ENCODE results near the gene ACAD8. TPM values are rescaled to one million over a fixed set of nuclear protein-coding genes. Genes with fewer than 3 reads are reported as not detected.
"Not testable (repeated sequence)": the region's sequence is repeated elsewhere in the genome, so short reads cannot be mapped to it uniquely, and the experiment has no call there.

Gene ACAD8
- total RNA-seq, 4 donors from 2014 or later: 26.0 to 35.1 (median 30.1) TPM

- DNase-seq (ENCODE audit: low spot score in 2 of 2): no peak
- Histone ChIP-seq H3K4me1 (peaks cover 0 to 23% (median 8%) of the 10 kb centered on the region in 4 donors), H3K4me3 (peak overlapping the region in 3 of 4 donors; percentile 17 to 43 (median 42)), H3K9me3 (peaks cover 0 to 6% (median 0%) of the 10 kb centered on the region in 4 donors), H3K27me3 (peaks cover 0 to 96% of the 10 kb centered on the region in 2 donors), H3K27ac (no peak overlapping the region), H3K36me3 (no peaks in the 10 kb centered on the region)
- no peak for TF ChIP-seq CTCF (IDR thresholded peaks at IDR 0.05)
- 1% methylated on average over 56 to 67 of the region's 88 CpGs for WGBS, 2 donors
Measured at GRCh38 chr11:134276396-134277182, 23.2 kb downstream of the ACAD8 start.

- Histone ChIP-seq H3K27ac (no peak overlapping the region), H3K9me3 (peaks cover 0 to 6% (median 0%) of the 10 kb centered on the region in 4 donors), H3K27me3 (peaks cover 0 to 88% of the 10 kb centered on the region in 2 donors), H3K36me3 (no peaks in the 10 kb centered on the region), H3K4me1 (peaks cover 0 to 23% (median 8%) of the 10 kb centered on the region in 4 donors), H3K4me3 (peak overlapping the region in 1 of 4 donors; percentile 42)
- TF ChIP-seq POLR2A (IDR thresholded peaks at IDR 0.05): no peak
- no peak for TF ChIP-seq EP300 (IDR thresholded peaks at IDR 0.05)
- no peak for TF ChIP-seq CTCF (IDR thresholded peaks at IDR 0.05)
- no peak for DNase-seq (ENCODE audit: low spot score in 2 of 2)
- WGBS, 2 donors: 16 to 19% methylated on average over 36 of the region's 36 CpGs
Measured at GRCh38 chr11:134277183-134278001, 24.0 kb downstream of the ACAD8 start.

- Histone ChIP-seq H3K9me3 (peaks cover 0 to 6% (median 0%) of the 10 kb centered on the region in 4 donors), H3K27ac (no peak overlapping the region)
- DNase-seq (ENCODE audit: low spot score in 2 of 2): no peak
Measured at GRCh38 chr11:134278356-134278755, 25.0 kb downstream of the ACAD8 start.

GRCh38 chr11:134281635-134282034 lies 28.3 kb downstream of the ACAD8 start:
- H3K27ac ChIP-seq; H3K4me1 ChIP-seq; H3K9me3 ChIP-seq; DNase-seq (ENCODE audit: low spot score in 2 of 2); H3K4me3 ChIP-seq; H3K36me3 ChIP-seq: not testable (repeated sequence)
- peaks cover 0 to 47% of the 10 kb centered on the region in 2 donors for H3K27me3 ChIP-seq
- 95% methylated on average over 3 of the region's 17 CpGs; no CpG with 5 or more reads in 1 of the 2 donors for WGBS, 2 donors

More at GRCh38 chr11:134278356-134278755, 25.0 kb downstream of the ACAD8 start:
- peaks cover 0 to 23% (median 8%) of the 10 kb centered on the region in 4 donors for H3K4me1 ChIP-seq
- H3K36me3 ChIP-seq: no peaks in the 10 kb centered on the region
- no peak for TF ChIP-seq EP300 (IDR thresholded peaks at IDR 0.05)
- no peak for TF ChIP-seq POLR2A (IDR thresholded peaks at IDR 0.05)
- TF ChIP-seq CTCF (IDR thresholded peaks at IDR 0.05): no peak
- H3K27me3 ChIP-seq: peaks cover 0 to 79% of the 10 kb centered on the region in 2 donors
- 90 to 99% methylated on average over 4 of the region's 4 CpGs for WGBS, 2 donors
- no peak overlapping the region for H3K4me3 ChIP-seq

- H3K4me3 ChIP-seq: no peak overlapping the region
- H3K27me3 ChIP-seq: peaks cover 0 to 39% of the 10 kb centered on the region in 2 donors
- TF ChIP-seq POLR2A (IDR thresholded peaks at IDR 0.05) (no peak), CTCF (IDR thresholded peaks at IDR 0.05) (no peak), EP300 (IDR thresholded peaks at IDR 0.05) (no peak)
- H3K9me3 ChIP-seq: peaks cover 0 to 6% (median 0%) of the 10 kb centered on the region in 4 donors
- no peaks in the 10 kb centered on the region for H3K36me3 ChIP-seq
- peaks cover 0 to 2% (median 0%) of the 10 kb centered on the region in 4 donors for H3K4me1 ChIP-seq
- WGBS, 2 donors: 78 to 79% methylated on average over 22 of the region's 22 CpGs
- H3K27ac ChIP-seq: no peak overlapping the region
- DNase-seq (ENCODE audit: low spot score in 2 of 2): no peak
Measured at GRCh38 chr11:134282121-134283045, 29.0 kb downstream of the ACAD8 start.
